Fibroblast of peridontal ligament (primary cell): ENCODE results near the gene CUX1.
"Not testable (repeated sequence)": the region's sequence is repeated elsewhere in the genome, so short reads cannot be mapped to it uniquely, and the experiment has no call there.

Source experiments
- DNase-seq: peaks from one replicate; pipeline ENCODE4 v3.0.0-alpha.2; 2010; ENCODE audit errors: extremely low read depth

Gene CUX1

GRCh38 chr7:102044641-102044983 is 227.2 kb downstream of the CUX1 start:
- no peak for DNase-seq

GRCh38 chr7:102044984-102045673 is 227.7 kb downstream of the CUX1 start:
- peak; percentile 97 for DNase-seq

GRCh38 chr7:102045681-102046372 is 228.4 kb downstream of the CUX1 start:
- no peak for DNase-seq

- DNase-seq: no peak
These were observed 229.1 kb downstream of the CUX1 start for GRCh38 chr7:102046373-102047117.

GRCh38 chr7:102047167-102047566 is 229.7 kb downstream of the CUX1 start:
- DNase-seq: no peak

- DNase-seq: no peak
These were observed 232.3 kb downstream of the CUX1 start for GRCh38 chr7:102049765-102050164.

- DNase-seq: no peak
These were observed 233.5 kb downstream of the CUX1 start for GRCh38 chr7:102050864-102051460.

- DNase-seq: not testable (repeated sequence)
These were observed 234.3 kb downstream of the CUX1 start for GRCh38 chr7:102051736-102052135.

GRCh38 chr7:102054158-102054557 is 236.7 kb downstream of the CUX1 start:
- DNase-seq: no peak

GRCh38 chr7:102055181-102055976 is 238.0 kb downstream of the CUX1 start:
- no peak for DNase-seq

GRCh38 chr7:102059524-102059923 is 242.1 kb downstream of the CUX1 start:
- no peak for DNase-seq

- no peak for DNase-seq
These were observed 244.0 kb downstream of the CUX1 start for GRCh38 chr7:102061354-102061945.

- no peak for DNase-seq
These were observed 244.6 kb downstream of the CUX1 start for GRCh38 chr7:102061981-102062390.

- DNase-seq: no peak
These were observed 246.3 kb downstream of the CUX1 start for GRCh38 chr7:102063690-102064180.

GRCh38 chr7:102064361-102065025 is 247.1 kb downstream of the CUX1 start:
- no peak for DNase-seq

- DNase-seq: no peak
These were observed 247.8 kb downstream of the CUX1 start for GRCh38 chr7:102065226-102065625.

GRCh38 chr7:102066476-102066875 is 249.1 kb downstream of the CUX1 start:
- no peak for DNase-seq

GRCh38 chr7:102068846-102069245 is 251.4 kb downstream of the CUX1 start:
- no peak for DNase-seq

- no peak for DNase-seq
These were observed 252.7 kb downstream of the CUX1 start for GRCh38 chr7:102069931-102070629.

GRCh38 chr7:102072003-102072402 is 254.6 kb downstream of the CUX1 start:
- no peak for DNase-seq
